ENCODE measurements around the gene UBE2E3. TPM values are rescaled to one million over a fixed set of nuclear protein-coding genes. Genes with fewer than 3 reads are reported as not detected.

The UBE2E3 gene
- total and polyA plus RNA-seq, 2 of the 13 experiments (the other 11 are each of a cell fraction or from before 2014, with no cell fraction given) = 45.7 to 92.6 TPM

- intact Hi-C loops (cut with micrococcal nuclease; ENCODE audit: unreplicated experiment) = no loop called here
- Histone ChIP-seq H2AFZ (ENCODE audit: low read length) (no peak overlapping the region), H4K20me1 (ENCODE audit: insufficient read depth, low read length) (no peaks in the 10 kb centered on the region), H3K4me2 (ENCODE audit: low read depth, low read length) (no peak overlapping the region), H3K9ac (ENCODE audit: insufficient read depth, low read depth, low read length) (no peak overlapping the region), H3K27me3 (ENCODE audit: control insufficient read depth in 1 of 2, insufficient read depth in 2 of 2, low read length in 2 of 2) (no peaks in the 10 kb centered on the region), H3K79me2 (ENCODE audit: insufficient read depth, low read length) (no peaks in the 10 kb centered on the region), H3K4me1 (ENCODE audit: insufficient read depth, low read length) (no peaks in the 10 kb centered on the region), H3K27ac (ENCODE audit: extremely low read length, insufficient read depth, low read length) (no peak overlapping the region), H3K36me3 (replicated peaks in 1 of 2; ENCODE audit: control insufficient read depth in 1 of 2, insufficient read depth in 2 of 2, low read length in 2 of 2) (no peaks in the 10 kb centered on the region), H3K9me3 (ENCODE audit: low read length) (no peaks in the 10 kb centered on the region), H3K4me3 (replicated peaks in 1 of 3; ENCODE audit: insufficient read depth in 1 of 3, low read depth in 2 of 3, low read length in 3 of 3) (no peak overlapping the region)
- ATAC-seq (no peak), FAIRE-seq (no peak), DNase-seq (ENCODE audit: low spot score) (no peak)
- in situ Hi-C loops (cut with HindIII; ENCODE audit: extremely low pct_ligation_motif_present, low pct_unique_long_range_greater_than_20kb) = no loop called here
- ChIA-PET CTCF (ENCODE audit: low intra/inter-chr PET ratio, low total read pairs) (no interaction called here), POLR2A (no interaction called here)
- WGBS (ENCODE audit: low lambda C conversion rate) = 28% methylated on average over 1 of the region's 1 CpG
- no peak for TF ChIP-seq ZNF792 (CRISPR knock-in tag; IDR thresholded peaks at IDR 0.05)
- TF ChIP-seq, protein P1, sequence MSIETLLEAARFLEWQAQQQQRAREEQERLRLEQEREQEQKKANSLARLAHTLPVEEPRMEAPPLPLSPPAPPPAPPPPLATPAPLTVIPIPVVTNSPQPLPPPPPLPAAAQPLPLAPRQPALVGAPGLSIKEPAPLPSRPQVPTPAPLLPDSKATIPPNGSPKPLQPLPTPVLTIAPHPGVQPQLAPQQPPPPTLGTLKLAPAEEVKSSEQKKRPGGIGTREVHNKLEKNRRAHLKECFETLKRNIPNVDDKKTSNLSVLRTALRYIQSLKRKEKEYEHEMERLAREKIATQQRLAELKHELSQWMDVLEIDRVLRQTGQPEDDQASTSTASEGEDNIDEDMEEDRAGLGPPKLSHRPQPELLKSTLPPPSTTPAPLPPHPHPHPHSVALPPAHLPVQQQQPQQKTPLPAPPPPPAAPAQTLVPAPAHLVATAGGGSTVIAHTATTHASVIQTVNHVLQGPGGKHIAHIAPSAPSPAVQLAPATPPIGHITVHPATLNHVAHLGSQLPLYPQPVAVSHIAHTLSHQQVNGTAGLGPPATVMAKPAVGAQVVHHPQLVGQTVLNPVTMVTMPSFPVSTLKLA (IDR thresholded peaks at IDR 0.05) = no peak
- no peak for TF ChIP-seq ZFP36L2 (CRISPR knock-in tag; IDR thresholded peaks at IDR 0.05)
- TF ChIP-seq SKIL (CRISPR knock-in tag; IDR thresholded peaks at IDR 0.05; ENCODE audit: borderline replicate concordance) = no peak
- no peak for TF ChIP-seq TBP (CRISPR knock-in tag; IDR thresholded peaks at IDR 0.05)
- TF ChIP-seq ZNF570 (CRISPR knock-in tag; IDR thresholded peaks at IDR 0.05; ENCODE audit: borderline replicate concordance) = no peak
- TF ChIP-seq SMYD3 (CRISPR knock-in tag; IDR thresholded peaks at IDR 0.05) = no peak
- no peak for TF ChIP-seq NAIF1 (CRISPR knock-in tag; IDR thresholded peaks at IDR 0.05; ENCODE audit: borderline replicate concordance)
- TF ChIP-seq HINFP (CRISPR knock-in tag; IDR thresholded peaks at IDR 0.05; ENCODE audit: low read depth) = no peak
- no peak for TF ChIP-seq MAZ (IDR thresholded peaks at IDR 0.05; ENCODE audit: borderline replicate concordance, low read depth, low read length)
- TF ChIP-seq MAZ (CRISPR knock-in tag; IDR thresholded peaks at IDR 0.05; ENCODE audit: low read depth) = no peak
- TF ChIP-seq ATF7-NPFF (CRISPR knock-in tag; IDR thresholded peaks at IDR 0.05; ENCODE audit: low read depth) = no peak
- no peak for TF ChIP-seq ZNF432 (CRISPR knock-in tag; IDR thresholded peaks at IDR 0.05; ENCODE audit: borderline replicate concordance)
- no peak for TF ChIP-seq MAFG (CRISPR knock-in tag; IDR thresholded peaks at IDR 0.05)
- TF ChIP-seq NONO (IDR thresholded peaks at IDR 0.05) = no peak
- TF ChIP-seq NONO (CRISPR knock-in tag; conservative IDR thresholded peaks at IDR 0.05) = no peak
- TF ChIP-seq NR3C1 (CRISPR knock-in tag; IDR thresholded peaks at IDR 0.05) = no peak
- TF ChIP-seq MED1 (CRISPR knock-in tag; IDR thresholded peaks at IDR 0.05) = no peak
- BruUV-seq (replicated peaks) = no TSS peak
Observed at GRCh38 chr2:180949896-180950295, 30.5 kb upstream of the UBE2E3 start.
